Loucy (cell line): ENCODE results near the gene ENHO.

Source experiments
- H2AFZ ChIP-seq: fragments of 200-600 bp; sonication (generic); 2 replicates; pipeline ENCODE4 v1.6.0; 2016; ENCODE audit warnings: antibody characterized with exemption, mild to moderate bottlenecking, low read length, moderate library complexity
- H3F3A ChIP-seq: fragments of 200-600 bp; 2 replicates; pipeline ENCODE4 v1.6.0; 2016; ENCODE audit warnings: antibody characterized with exemption, low read depth, mild to moderate bottlenecking
- H3K27me3 ChIP-seq: fragments of 200-600 bp; sonication (generic); 2 replicates; pipeline ENCODE4 v1.6.1; 2014; ENCODE audit warnings: low read length, mild to moderate bottlenecking; ENCODE audit not compliant: insufficient read depth, poor library complexity, severe bottlenecking
- H3K36me3 ChIP-seq: fragments of 200-600 bp; sonication (generic); 2 replicates; pipeline ENCODE4 v1.6.1; 2016; ENCODE audit warnings: low read length; ENCODE audit not compliant: insufficient read depth
- H3K4me1 ChIP-seq: fragments of 200-600 bp; sonication (generic); 2 replicates; pipeline ENCODE4 v1.5.1; 2014; ENCODE audit warnings: low read length, mild to moderate bottlenecking; ENCODE audit not compliant: insufficient read depth, poor library complexity, severe bottlenecking
- H3K4me2 ChIP-seq: fragments of 200-600 bp; sonication (generic); 2 replicates; pipeline ENCODE4 v1.6.0; 2014; ENCODE audit warnings: antibody characterized with exemption, low read length, low read depth, mild to moderate bottlenecking; ENCODE audit not compliant: poor library complexity, severe bottlenecking
- H3K4me3 ChIP-seq: fragments of 200-600 bp; sonication (generic); 2 replicates; pipeline ENCODE4 v1.5.1; 2014; ENCODE audit warnings: low read length, mild to moderate bottlenecking, mixed read lengths; ENCODE audit not compliant: poor library complexity, severe bottlenecking
- H3K79me2 ChIP-seq: fragments of 200-600 bp; sonication (generic); 2 replicates; pipeline ENCODE4 v1.6.1; 2014; ENCODE audit warnings: low read length; ENCODE audit not compliant: insufficient read depth
- H3K9ac ChIP-seq: fragments of 200-600 bp; sonication (generic); 2 replicates; pipeline ENCODE4 v1.6.0; 2014; ENCODE audit warnings: mild to moderate bottlenecking, low read depth, low read length, moderate library complexity; ENCODE audit not compliant: poor library complexity, severe bottlenecking
- H3K9me2 ChIP-seq: fragments of 200-600 bp; sonication (generic); replicated peaks from 2 replicates; pipeline ENCODE4 v1.6.1; 2016; ENCODE audit warnings: low read depth, low read length, mixed read lengths
- H3K9me3 ChIP-seq: fragments of 200-600 bp; sonication (generic); 2 replicates; pipeline ENCODE4 v1.6.1; 2014; ENCODE audit warnings: mild to moderate bottlenecking, antibody characterized with exemption, low read length, low read depth; ENCODE audit not compliant: insufficient read depth
- H4K20me1 ChIP-seq: fragments of 200-600 bp; sonication (generic); 2 replicates; pipeline ENCODE4 v1.6.0; 2014; ENCODE audit warnings: antibody characterized with exemption, low read length, mild to moderate bottlenecking; ENCODE audit not compliant: insufficient read depth, poor library complexity, severe bottlenecking
- CTCF ChIP-seq: fragments of 200-600 bp; sonication (generic); conservative IDR thresholded peaks from 2 replicates; pipeline ENCODE4 v1.5.1; 2014; ENCODE audit warnings: mild to moderate bottlenecking, antibody characterized with exemption, low read length
- EZH2phosphoT487 ChIP-seq: fragments of 200-600 bp; IDR thresholded peaks from 2 replicates; pipeline ENCODE4 v1.6.1; 2018; ENCODE audit warnings: antibody characterized with exemption, mild to moderate bottlenecking, moderate library complexity, borderline replicate concordance

The ENHO gene

GRCh38 chr9:34562135-34562745 is 39.5 kb upstream of the ENHO start:
- H3K79me2 ChIP-seq: no peaks in the 10 kb centered on the region

GRCh38 chr9:34560599-34561214 is 37.9 kb upstream of the ENHO start:
- H3K4me3 ChIP-seq: no peak overlapping the region
- H3K4me1 ChIP-seq: no peaks in the 10 kb centered on the region
- H3K27me3 ChIP-seq: no peaks in the 10 kb centered on the region
- TF ChIP-seq CTCF: no peak
- TF ChIP-seq EZH2phosphoT487: no peak
- no peaks in the 10 kb centered on the region for H3K9me2 ChIP-seq
- H3K36me3 ChIP-seq: no peaks in the 10 kb centered on the region
- H2AFZ ChIP-seq: no peak overlapping the region
- H3K9ac ChIP-seq: no peak overlapping the region
- H3K79me2 ChIP-seq: no peaks in the 10 kb centered on the region
- no peaks in the 10 kb centered on the region for H3K9me3 ChIP-seq
- H4K20me1 ChIP-seq: no peaks in the 10 kb centered on the region
- H3K4me2 ChIP-seq: no peak overlapping the region
- no peaks in the 10 kb centered on the region for H3F3A ChIP-seq

More at GRCh38 chr9:34562135-34562745, 39.5 kb upstream of the ENHO start:
- no peak overlapping the region for H3K4me3 ChIP-seq
- no peaks in the 10 kb centered on the region for H3K36me3 ChIP-seq
- TF ChIP-seq CTCF: peak; percentile 66
- no peak for TF ChIP-seq EZH2phosphoT487
- no peaks in the 10 kb centered on the region for H4K20me1 ChIP-seq
- no peaks in the 10 kb centered on the region for H3K9me3 ChIP-seq
- H3K27me3 ChIP-seq: no peaks in the 10 kb centered on the region
- H3K4me1 ChIP-seq: no peaks in the 10 kb centered on the region
- no peaks in the 10 kb centered on the region for H3K9me2 ChIP-seq
- H2AFZ ChIP-seq: no peak overlapping the region
- H3K9ac ChIP-seq: no peak overlapping the region
- H3F3A ChIP-seq: no peaks in the 10 kb centered on the region
- H3K4me2 ChIP-seq: no peak overlapping the region

- Histone ChIP-seq H2AFZ (no peak overlapping the region), H3K4me1 (no peaks in the 10 kb centered on the region), H4K20me1 (no peaks in the 10 kb centered on the region), H3K4me2 (no peak overlapping the region), H3K4me3 (no peak overlapping the region), H3K9me3 (no peaks in the 10 kb centered on the region), H3K9me2 (no peaks in the 10 kb centered on the region), H3K79me2 (no peaks in the 10 kb centered on the region), H3F3A (no peaks in the 10 kb centered on the region), H3K36me3 (no peaks in the 10 kb centered on the region), H3K9ac (no peak overlapping the region), H3K27me3 (no peaks in the 10 kb centered on the region)
- TF ChIP-seq CTCF (no peak), EZH2phosphoT487 (no peak)
These were observed 37.0 kb upstream of the ENHO start for GRCh38 chr9:34559624-34560455.
